GM23248 (cell line): ENCODE results near the gene ZNF778. TPM values are rescaled to one million over a fixed set of nuclear protein-coding genes. Genes with fewer than 3 reads are reported as not detected.

Experiments used
- DNase-seq: peaks from one replicate; pipeline ENCODE4 v3.0.0-alpha.2; 2015
- H2AFZ ChIP-seq: fragments of 200-600 bp; sonication (generic); 2 replicates; pipeline ENCODE4 v1.6.1; 2016; ENCODE audit warnings: antibody characterized with exemption
- H3F3A ChIP-seq: fragments of 200-600 bp; sonication (generic); 2 replicates; pipeline ENCODE4 v1.6.1; 2016; ENCODE audit warnings: mild to moderate bottlenecking, antibody characterized with exemption, mixed run types; ENCODE audit not compliant: insufficient read depth
- H3K27ac ChIP-seq: fragments of 200-600 bp; sonication (generic); 2 replicates; pipeline ENCODE4 v1.5.1; 2016; ENCODE audit warnings: mild to moderate bottlenecking
- H3K27me3 ChIP-seq: fragments of 200-600 bp; sonication (generic); replicated peaks from 2 replicates; pipeline ENCODE4 v1.6.1; 2016; ENCODE audit warnings: mild to moderate bottlenecking; ENCODE audit not compliant: insufficient read depth
- H3K36me3 ChIP-seq: fragments of 200-600 bp; sonication (generic); 2 replicates; pipeline ENCODE4 v1.6.1; 2016; ENCODE audit warnings: low read depth, mild to moderate bottlenecking
- H3K4me1 ChIP-seq: fragments of 200-600 bp; sonication (generic); 2 replicates; pipeline ENCODE4 v1.6.1; 2016; ENCODE audit warnings: mild to moderate bottlenecking; ENCODE audit not compliant: insufficient read depth
- H3K4me2 ChIP-seq: fragments of 200-600 bp; sonication (generic); one replicate; pipeline ENCODE4 v1.6.1; 2016; ENCODE audit warnings: mild to moderate bottlenecking; ENCODE audit not compliant: unreplicated experiment
- H3K4me3 ChIP-seq: fragments of 200-600 bp; sonication (generic); 2 replicates; pipeline ENCODE4 v1.5.1; 2016; ENCODE audit warnings: mild to moderate bottlenecking
- H3K79me2 ChIP-seq: fragments of 200-600 bp; sonication (generic); 2 replicates; pipeline ENCODE4 v1.6.1; 2016; ENCODE audit warnings: mild to moderate bottlenecking; ENCODE audit not compliant: insufficient read depth
- H3K9ac ChIP-seq: fragments of 200-600 bp; sonication (generic); 2 replicates; pipeline ENCODE4 v1.6.1; 2016; ENCODE audit warnings: mild to moderate bottlenecking
- H3K9me2 ChIP-seq: fragments of 200-600 bp; sonication (generic); 2 replicates; pipeline ENCODE4 v1.6.1; 2016; ENCODE audit warnings: mixed run types, mild to moderate bottlenecking, moderate library complexity; ENCODE audit not compliant: insufficient read depth
- H3K9me3 ChIP-seq: fragments of 200-600 bp; sonication (generic); one replicate; pipeline ENCODE4 v1.6.1; 2017; ENCODE audit warnings: low read depth
- H4K20me1 ChIP-seq: fragments of 200-600 bp; sonication (generic); 2 replicates; pipeline ENCODE4 v1.6.0; 2016; ENCODE audit not compliant: insufficient read depth
- EZH2 ChIP-seq: fragments of 200-600 bp; sonication (generic); IDR thresholded peaks from 2 replicates; pipeline ENCODE4 v1.6.1; 2018; ENCODE audit warnings: antibody characterized with exemption, mild to moderate bottlenecking; ENCODE audit not compliant: insufficient read depth, poor library complexity, severe bottlenecking
- EZH2phosphoT487 ChIP-seq: fragments of 200-600 bp; sonication (generic); IDR thresholded peaks from 2 replicates; pipeline ENCODE4 v1.6.1; 2018; ENCODE audit warnings: antibody characterized with exemption, moderate library complexity, mild to moderate bottlenecking, low read depth; ENCODE audit not compliant: insufficient read depth
- WGBS, 2 experiments: methylation state at CpG; one replicate each; pipeline ENCODE4 v1.1.6; 2015 to 2017; ENCODE audit warnings: low lambda C conversion rate in 2 of 2, low coverage in 1 of 2; ENCODE audit errors: missing lambda C conversion rate in 2 of 2; 5-methylcytosine and 5-hydroxymethylcytosine counted together
- in situ Hi-C: fragments of 300-500 bp; cut with MboI; formaldehyde crosslinking; loops from 2 replicates; pipeline ENCODE4 v1.15.0; 2020
- polyA plus RNA-seq: library from polyadenylated mRNA; unstranded; fragments of >200 nt; fragmentation: Nextera tagmentation; extraction: Ambion mirVana; gene quantifications from 2 replicates; pipeline ENCODE4 v1.2.1, GENCODE V29; 2016
- total RNA-seq: library from RNA; depleted of rRNA; stranded (reverse); fragments of >200 nt; shearing (Covaris generic); gene quantifications from 2 replicates; pipeline ENCODE4 v1.2.3, GENCODE V29; 2014; rRNA removed

Gene ZNF778
- total and polyA plus RNA-seq, 2 experiments from 2014 or later: 3.0 to 3.6 TPM

DNA sequence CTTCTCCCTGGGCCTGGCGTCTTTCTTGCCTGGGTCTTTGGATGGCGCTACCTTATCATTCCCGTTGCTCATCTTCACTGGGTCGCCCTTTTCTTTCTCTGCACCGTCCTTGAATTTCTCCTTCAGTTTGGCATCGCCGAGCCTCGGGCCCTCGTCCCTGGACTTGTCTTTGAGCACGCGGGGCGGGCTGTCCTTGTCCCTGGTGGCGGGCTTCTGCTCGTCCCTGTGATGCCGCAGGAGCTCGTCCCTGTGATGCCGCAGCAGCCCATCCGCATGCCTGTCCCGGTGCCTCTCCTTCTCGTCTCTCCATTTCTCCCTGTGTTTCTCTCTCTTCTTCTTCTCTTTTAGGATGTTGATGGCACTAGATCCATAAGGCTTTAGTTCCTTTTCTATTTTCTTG is 64.3 kb downstream of the ZNF778 start:
- Histone ChIP-seq H3K27ac (no peak overlapping the region), H3F3A (peaks cover 3% of the 10 kb centered on the region; the same call in 1 of the 2 replicates), H3K9me3 (no peaks in the 10 kb centered on the region), H2AFZ (no peak overlapping the region), H3K27me3 (no peaks in the 10 kb centered on the region), H3K4me2 (no peak overlapping the region), H3K4me3 (no peak overlapping the region), H4K20me1 (no peaks in the 10 kb centered on the region), H3K9me2 (no peaks in the 10 kb centered on the region), H3K36me3 (peaks cover 29% of the 10 kb centered on the region), H3K79me2 (peaks cover 49% of the 10 kb centered on the region), H3K4me1 (no peaks in the 10 kb centered on the region), H3K9ac (no peak overlapping the region)
- in situ Hi-C loops: no loop called here
- TF ChIP-seq EZH2phosphoT487 (no peak), EZH2 (no peak)
- no peak for DNase-seq
- 90 to 92% methylated on average over 18 to 20 of the region's 20 CpGs for WGBS, 2 experiments

- Histone ChIP-seq H3K36me3 (peaks cover 30% of the 10 kb centered on the region), H3K27ac (no peak overlapping the region), H4K20me1 (no peaks in the 10 kb centered on the region), H3K9me2 (no peaks in the 10 kb centered on the region), H3K4me3 (no peak overlapping the region), H3K4me1 (no peaks in the 10 kb centered on the region), H3K79me2 (peaks cover 49% of the 10 kb centered on the region), H3K9me3 (no peaks in the 10 kb centered on the region), H3K9ac (no peak overlapping the region), H3K27me3 (no peaks in the 10 kb centered on the region), H3F3A (peaks cover 3% of the 10 kb centered on the region; the same call in 1 of the 2 replicates), H2AFZ (no peak overlapping the region), H3K4me2 (no peak overlapping the region)
- no peak for TF ChIP-seq EZH2
- no peak for TF ChIP-seq EZH2phosphoT487
- DNase-seq: no peak
- in situ Hi-C loops: no loop called here
- WGBS, 2 experiments: 93 to 96% methylated on average over 18 of the region's 18 CpGs
Observed at GRCh38 chr16:89282523-89282922, 65.0 kb downstream of the ZNF778 start.

DNA sequence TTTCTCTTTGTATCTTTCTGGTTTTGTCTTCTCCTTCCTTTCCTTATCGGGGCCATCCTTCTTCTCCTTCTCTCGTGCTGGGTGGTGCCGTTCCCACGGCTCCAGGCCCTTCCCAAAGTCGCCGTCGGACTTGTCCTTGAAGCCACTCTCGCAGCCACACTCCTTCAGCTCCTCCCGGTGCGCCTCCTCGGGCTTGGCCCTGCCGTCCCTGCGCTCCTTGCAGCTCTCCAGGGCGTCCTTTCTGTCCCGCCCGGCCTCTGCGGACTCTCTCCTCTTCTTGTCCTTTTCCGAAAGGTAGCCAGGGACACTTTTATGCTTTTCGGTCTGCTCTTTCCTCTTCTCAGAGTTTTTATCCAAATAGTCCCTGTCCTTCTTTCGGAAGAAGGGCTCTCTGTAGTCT is 65.9 kb downstream of the ZNF778 start:
- H3K4me1 ChIP-seq: no peaks in the 10 kb centered on the region
- H3K79me2 ChIP-seq: peaks cover 49% of the 10 kb centered on the region
- peaks cover 30% of the 10 kb centered on the region for H3K36me3 ChIP-seq
- H3F3A ChIP-seq: peaks cover 3% of the 10 kb centered on the region; the same call in 1 of the 2 replicates
- no peaks in the 10 kb centered on the region for H3K27me3 ChIP-seq
- no peak overlapping the region for H2AFZ ChIP-seq
- no peak for TF ChIP-seq EZH2phosphoT487
- no peak for TF ChIP-seq EZH2
- no peak for DNase-seq
- H3K9ac ChIP-seq: no peak overlapping the region
- no peak overlapping the region for H3K4me2 ChIP-seq
- no peaks in the 10 kb centered on the region for H3K9me2 ChIP-seq
- no peak overlapping the region for H3K27ac ChIP-seq
- no peaks in the 10 kb centered on the region for H3K9me3 ChIP-seq
- no peaks in the 10 kb centered on the region for H4K20me1 ChIP-seq
- in situ Hi-C loops: no loop called here
- WGBS, 2 experiments: 86 to 88% methylated on average over 20 of the region's 20 CpGs
- no peak overlapping the region for H3K4me3 ChIP-seq

- Histone ChIP-seq H3F3A (peaks cover 3% of the 10 kb centered on the region; the same call in 1 of the 2 replicates), H3K4me1 (no peaks in the 10 kb centered on the region), H3K9me3 (no peaks in the 10 kb centered on the region), H4K20me1 (no peaks in the 10 kb centered on the region), H3K9ac (no peak overlapping the region), H3K79me2 (peaks cover 61% of the 10 kb centered on the region), H3K36me3 (peaks cover 30% of the 10 kb centered on the region), H3K9me2 (no peaks in the 10 kb centered on the region), H3K27ac (no peak overlapping the region), H3K27me3 (no peaks in the 10 kb centered on the region), H3K4me2 (no peak overlapping the region), H2AFZ (no peak overlapping the region), H3K4me3 (no peak overlapping the region)
- in situ Hi-C loops: no loop called here
- DNase-seq: no peak
- no peak for TF ChIP-seq EZH2
- TF ChIP-seq EZH2phosphoT487: no peak
- 95 to 97% methylated on average over 17 of the region's 17 CpGs for whole genome bisulfite sequencing, 2 experiments
Observed at GRCh38 chr16:89285381-89285780, 67.9 kb downstream of the ZNF778 start.

- Histone ChIP-seq H3K9me3 (no peaks in the 10 kb centered on the region), H3K36me3 (peaks cover 30% of the 10 kb centered on the region), H3F3A (peaks cover 3% of the 10 kb centered on the region; the same call in 1 of the 2 replicates), H3K4me2 (no peak overlapping the region), H3K9ac (no peak overlapping the region), H3K27ac (no peak overlapping the region), H3K79me2 (peaks cover 68% of the 10 kb centered on the region), H3K4me1 (no peaks in the 10 kb centered on the region), H4K20me1 (no peaks in the 10 kb centered on the region), H2AFZ (no peak overlapping the region), H3K4me3 (no peak overlapping the region), H3K9me2 (no peaks in the 10 kb centered on the region), H3K27me3 (no peaks in the 10 kb centered on the region)
- TF ChIP-seq EZH2phosphoT487 (no peak), EZH2 (no peak)
- DNase-seq: no peak
- in situ Hi-C loops: no loop called here
- 89 to 90% methylated on average over 23 to 25 of the region's 25 CpGs for WGBS, 2 experiments
Observed at GRCh38 chr16:89286096-89286495, 68.6 kb downstream of the ZNF778 start.

Other genes with a start within 250 kb of the ZNF778 start
- gene CBFA2T3, start 240.5 kb upstream of the ZNF778 start, total RNA-seq: not detected in 2 replicates
- 0.08 TPM in 1 of 2 replicates, not detected in the other for gene CBFA2T3, start 240.5 kb upstream of the ZNF778 start, polyA plus RNA-seq
- gene ACSF3, start 123.9 kb upstream of the ZNF778 start, total RNA-seq: 17.1 and 26.7 TPM in 2 replicates
- gene ACSF3, start 123.9 kb upstream of the ZNF778 start, polyA plus RNA-seq: 15.2 and 15.9 TPM in 2 replicates
- gene CDH15, start 46.0 kb upstream of the ZNF778 start, total RNA-seq: not detected in 2 replicates
- 0.06 TPM in 2 replicates for gene CDH15, start 46.0 kb upstream of the ZNF778 start, polyA plus RNA-seq
- gene SLC22A31, start 17.2 kb upstream of the ZNF778 start, total RNA-seq: not detected in 2 replicates
- not detected in 2 replicates for gene SLC22A31, start 17.2 kb upstream of the ZNF778 start, polyA plus RNA-seq